ENCODE results near the gene NELL1. TPM values are rescaled to one million over a fixed set of nuclear protein-coding genes. Genes with fewer than 3 reads are reported as not detected.

Gene NELL1
- polyA plus RNA-seq, 2 of the 4 experiments (the other 2 are of a cell fraction): not detected

DNA sequence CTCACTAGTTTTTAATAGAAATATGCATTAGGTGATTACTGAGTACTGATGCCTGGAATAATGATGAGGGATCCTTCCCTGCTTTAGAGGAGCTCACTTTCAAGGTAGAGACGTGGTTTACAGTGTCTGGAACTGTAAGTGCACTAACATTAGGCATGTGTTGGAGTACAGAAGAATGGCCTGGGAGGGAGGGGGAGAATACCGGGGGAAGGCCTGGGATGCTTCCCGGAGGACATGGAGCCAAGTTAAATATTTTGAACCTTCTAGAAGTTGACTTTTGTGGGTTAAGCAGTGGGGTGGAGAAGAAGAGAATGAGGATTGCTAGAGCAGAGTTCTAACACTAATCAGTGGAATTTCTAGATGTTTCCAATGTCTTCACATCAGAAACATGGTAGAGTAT, 261.6 kb downstream of the NELL1 start (continued):
- TF ChIP-seq, protein P1, sequence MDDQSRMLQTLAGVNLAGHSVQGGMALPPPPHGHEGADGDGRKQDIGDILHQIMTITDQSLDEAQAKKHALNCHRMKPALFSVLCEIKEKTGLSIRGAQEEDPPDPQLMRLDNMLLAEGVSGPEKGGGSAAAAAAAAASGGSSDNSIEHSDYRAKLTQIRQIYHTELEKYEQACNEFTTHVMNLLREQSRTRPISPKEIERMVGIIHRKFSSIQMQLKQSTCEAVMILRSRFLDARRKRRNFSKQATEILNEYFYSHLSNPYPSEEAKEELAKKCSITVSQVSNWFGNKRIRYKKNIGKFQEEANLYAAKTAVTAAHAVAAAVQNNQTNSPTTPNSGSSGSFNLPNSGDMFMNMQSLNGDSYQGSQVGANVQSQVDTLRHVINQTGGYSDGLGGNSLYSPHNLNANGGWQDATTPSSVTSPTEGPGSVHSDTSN (IDR thresholded peaks at IDR 0.05): no peak
- TF ChIP-seq HOXB13 (CRISPR knock-in tag; IDR thresholded peaks at IDR 0.05; ENCODE audit: low read depth): no peak
- TF ChIP-seq RCOR1 (IDR thresholded peaks at IDR 0.05; ENCODE audit: low read depth, low read length): no peak
- TF ChIP-seq ZNF302 (CRISPR knock-in tag; IDR thresholded peaks at IDR 0.05): no peak
- TF ChIP-seq NR3C1 (IDR thresholded peaks at IDR 0.05): no peak
- no peak for TF ChIP-seq CBX2 (IDR thresholded peaks at IDR 0.05; ENCODE audit: borderline replicate concordance, low read depth)
- TF ChIP-seq POLR2AphosphoS2 (conservative IDR thresholded peaks at IDR 0.05; ENCODE audit: low read length): no peak
- no peak for TF ChIP-seq MYC (IDR thresholded peaks at IDR 0.05; ENCODE audit: borderline replicate concordance, low read length)
- no peak for TF ChIP-seq HEYL (CRISPR knock-in tag; IDR thresholded peaks at IDR 0.05)
- TF ChIP-seq FOXS1 (CRISPR knock-in tag; IDR thresholded peaks at IDR 0.05): no peak

DNA sequence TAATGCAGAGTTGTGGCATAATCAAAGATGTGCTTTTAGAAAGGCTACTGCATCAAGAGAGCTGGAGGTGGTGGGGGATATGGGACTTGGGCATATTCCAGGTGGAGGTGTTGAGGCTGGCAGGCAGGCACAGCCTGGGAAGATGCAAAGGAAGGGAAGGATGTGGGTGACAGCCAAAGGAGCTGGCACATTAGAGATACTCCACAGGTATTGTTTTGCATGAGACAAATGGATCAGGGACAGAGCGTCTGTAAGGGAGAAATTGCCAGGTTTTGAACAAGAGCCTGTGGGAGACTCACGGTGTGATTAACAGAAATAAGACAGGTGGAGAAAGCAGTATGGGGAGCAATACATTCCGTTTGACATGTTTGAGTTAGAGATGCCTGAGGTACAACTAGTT, 263.7 kb downstream of the NELL1 start:
- DNase-seq (ENCODE audit: low read depth in 1 of 2, low spot score in 1 of 2): no peak
- Histone ChIP-seq H3K4me1 (no peaks in the 10 kb centered on the region), H3K4me2 (no peak overlapping the region), H3K9me3 (no peaks in the 10 kb centered on the region), H3K27ac (no peak overlapping the region), H3K4me3 (no peak overlapping the region)
- FAIRE-seq: no peak
- ChIA-PET POLR2A (no interaction called here), CTCF (no interaction called here)
- no peak for ATAC-seq
- no peak for TF ChIP-seq CBX8 (IDR thresholded peaks at IDR 0.05)
- 0% methylated on average over 3 of the region's 3 CpGs for WGBS (ENCODE audit: missing lambda C conversion rate)

DNA sequence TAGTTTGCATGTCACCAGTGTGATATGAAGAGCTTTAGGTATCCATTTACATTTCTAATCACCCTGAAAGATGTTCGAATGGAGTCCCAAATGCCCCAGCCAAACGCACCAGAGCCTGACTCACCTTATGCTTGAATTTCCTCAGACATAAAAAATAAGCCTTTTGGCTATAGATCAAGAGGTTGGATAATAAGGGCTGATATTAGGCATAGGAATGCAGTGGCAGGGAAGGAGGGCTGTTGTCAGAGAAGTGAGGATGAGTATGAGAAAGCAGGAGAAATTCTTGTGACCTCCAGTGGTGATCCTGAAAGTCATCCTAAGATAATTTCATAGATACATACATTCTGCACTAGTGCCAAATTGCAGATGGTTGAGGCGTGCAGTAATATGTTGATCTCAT, 264.6 kb downstream of the NELL1 start:
- Histone ChIP-seq H3K27ac (no peak overlapping the region), H3K9me3 (no peaks in the 10 kb centered on the region), H3K4me1 (no peaks in the 10 kb centered on the region), H3K4me2 (no peak overlapping the region), H3K4me3 (no peak overlapping the region)
- FAIRE-seq (no peak), DNase-seq (ENCODE audit: low read depth in 1 of 2, low spot score in 1 of 2) (no peak), ATAC-seq (no peak)
- TF ChIP-seq CBX2 (IDR thresholded peaks at IDR 0.05; ENCODE audit: borderline replicate concordance, low read depth) (no peak), KDM5A (IDR thresholded peaks at IDR 0.05) (no peak), TP53 (CRISPR knock-in tag; IDR thresholded peaks at IDR 0.05) (no peak), ZSCAN20 (CRISPR knock-in tag; IDR thresholded peaks at IDR 0.05) (no peak), HEYL (CRISPR knock-in tag; IDR thresholded peaks at IDR 0.05) (no peak), POLR2AphosphoS2 (conservative IDR thresholded peaks at IDR 0.05; ENCODE audit: low read length) (no peak), RCOR1 (IDR thresholded peaks at IDR 0.05; ENCODE audit: low read depth, low read length) (no peak), HOXB5 (CRISPR knock-in tag; IDR thresholded peaks at IDR 0.05) (no peak), SREBF2 (IDR thresholded peaks at IDR 0.05) (no peak), EHMT2 (IDR thresholded peaks at IDR 0.05; ENCODE audit: low read depth) (no peak)
- TF ChIP-seq, protein P2, sequence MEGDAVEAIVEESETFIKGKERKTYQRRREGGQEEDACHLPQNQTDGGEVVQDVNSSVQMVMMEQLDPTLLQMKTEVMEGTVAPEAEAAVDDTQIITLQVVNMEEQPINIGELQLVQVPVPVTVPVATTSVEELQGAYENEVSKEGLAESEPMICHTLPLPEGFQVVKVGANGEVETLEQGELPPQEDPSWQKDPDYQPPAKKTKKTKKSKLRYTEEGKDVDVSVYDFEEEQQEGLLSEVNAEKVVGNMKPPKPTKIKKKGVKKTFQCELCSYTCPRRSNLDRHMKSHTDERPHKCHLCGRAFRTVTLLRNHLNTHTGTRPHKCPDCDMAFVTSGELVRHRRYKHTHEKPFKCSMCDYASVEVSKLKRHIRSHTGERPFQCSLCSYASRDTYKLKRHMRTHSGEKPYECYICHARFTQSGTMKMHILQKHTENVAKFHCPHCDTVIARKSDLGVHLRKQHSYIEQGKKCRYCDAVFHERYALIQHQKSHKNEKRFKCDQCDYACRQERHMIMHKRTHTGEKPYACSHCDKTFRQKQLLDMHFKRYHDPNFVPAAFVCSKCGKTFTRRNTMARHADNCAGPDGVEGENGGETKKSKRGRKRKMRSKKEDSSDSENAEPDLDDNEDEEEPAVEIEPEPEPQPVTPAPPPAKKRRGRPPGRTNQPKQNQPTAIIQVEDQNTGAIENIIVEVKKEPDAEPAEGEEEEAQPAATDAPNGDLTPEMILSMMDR (IDR thresholded peaks at IDR 0.05): no peak
- TF ChIP-seq, protein P3, sequence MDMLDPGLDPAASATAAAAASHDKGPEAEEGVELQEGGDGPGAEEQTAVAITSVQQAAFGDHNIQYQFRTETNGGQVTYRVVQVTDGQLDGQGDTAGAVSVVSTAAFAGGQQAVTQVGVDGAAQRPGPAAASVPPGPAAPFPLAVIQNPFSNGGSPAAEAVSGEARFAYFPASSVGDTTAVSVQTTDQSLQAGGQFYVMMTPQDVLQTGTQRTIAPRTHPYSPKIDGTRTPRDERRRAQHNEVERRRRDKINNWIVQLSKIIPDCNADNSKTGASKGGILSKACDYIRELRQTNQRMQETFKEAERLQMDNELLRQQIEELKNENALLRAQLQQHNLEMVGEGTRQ (IDR thresholded peaks at IDR 0.05): no peak
- TF ChIP-seq, protein P4, sequence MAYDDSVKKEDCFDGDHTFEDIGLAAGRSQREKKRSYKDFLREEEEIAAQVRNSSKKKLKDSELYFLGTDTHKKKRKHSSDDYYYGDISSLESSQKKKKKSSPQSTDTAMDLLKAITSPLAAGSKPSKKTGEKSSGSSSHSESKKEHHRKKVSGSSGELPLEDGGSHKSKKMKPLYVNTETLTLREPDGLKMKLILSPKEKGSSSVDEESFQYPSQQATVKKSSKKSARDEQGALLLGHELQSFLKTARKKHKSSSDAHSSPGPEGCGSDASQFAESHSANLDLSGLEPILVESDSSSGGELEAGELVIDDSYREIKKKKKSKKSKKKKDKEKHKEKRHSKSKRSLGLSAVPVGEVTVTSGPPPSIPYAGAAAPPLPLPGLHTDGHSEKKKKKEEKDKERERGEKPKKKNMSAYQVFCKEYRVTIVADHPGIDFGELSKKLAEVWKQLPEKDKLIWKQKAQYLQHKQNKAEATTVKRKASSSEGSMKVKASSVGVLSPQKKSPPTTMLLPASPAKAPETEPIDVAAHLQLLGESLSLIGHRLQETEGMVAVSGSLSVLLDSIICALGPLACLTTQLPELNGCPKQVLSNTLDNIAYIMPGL (CRISPR knock-in tag; IDR thresholded peaks at IDR 0.05; ENCODE audit: borderline replicate concordance): no peak
- TF ChIP-seq, protein P5, sequence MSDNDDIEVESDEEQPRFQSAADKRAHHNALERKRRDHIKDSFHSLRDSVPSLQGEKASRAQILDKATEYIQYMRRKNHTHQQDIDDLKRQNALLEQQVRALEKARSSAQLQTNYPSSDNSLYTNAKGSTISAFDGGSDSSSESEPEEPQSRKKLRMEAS (IDR thresholded peaks at IDR 0.05): no peak
- TF ChIP-seq, protein P1 (IDR thresholded peaks at IDR 0.05): no peak
- TF ChIP-seq, protein P6, sequence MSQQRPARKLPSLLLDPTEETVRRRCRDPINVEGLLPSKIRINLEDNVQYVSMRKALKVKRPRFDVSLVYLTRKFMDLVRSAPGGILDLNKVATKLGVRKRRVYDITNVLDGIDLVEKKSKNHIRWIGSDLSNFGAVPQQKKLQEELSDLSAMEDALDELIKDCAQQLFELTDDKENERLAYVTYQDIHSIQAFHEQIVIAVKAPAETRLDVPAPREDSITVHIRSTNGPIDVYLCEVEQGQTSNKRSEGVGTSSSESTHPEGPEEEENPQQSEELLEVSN (IDR thresholded peaks at IDR 0.05; ENCODE audit: borderline replicate concordance, low read depth): no peak
- ChIA-PET CTCF (no interaction called here), POLR2A (no interaction called here)
- 4% methylated on average over 3 of the region's 3 CpGs for WGBS (ENCODE audit: missing lambda C conversion rate)

All from A549 (cell line).